GM23338 (cell line): ENCODE data around the gene RAD51AP2. TPM values are rescaled to one million over a fixed set of nuclear protein-coding genes. Genes with fewer than 3 reads are reported as not detected.
A peak's percentile ranks its signal among the peaks of the same experiment; 100 is the strongest.

Experiments used
- ATAC-seq: fragments of 200-7000 bp; cut with Tn5 transposase; 3 replicates; pipeline ENCODE4 v1.9.1; 2020
- DNase-seq: peaks from one replicate; pipeline ENCODE4 v3.0.0-alpha.2; 2015; ENCODE audit warnings: low spot score
- H2AFZ ChIP-seq: fragments of 200-600 bp; sonication (generic); 2 replicates; pipeline ENCODE4 v1.8.0; 2016; ENCODE audit warnings: antibody characterized with exemption, mild to moderate bottlenecking, moderate library complexity
- H3F3A ChIP-seq: fragments of 200-600 bp; sonication (generic); replicated peaks from 2 replicates; pipeline ENCODE4 v1.8.0; 2017; ENCODE audit warnings: antibody characterized with exemption, mixed run types, low read depth
- H3K27ac ChIP-seq: fragments of 200-600 bp; sonication (generic); 2 replicates; pipeline ENCODE4 v1.6.1; 2016; ENCODE audit warnings: low read depth
- H3K27me3 ChIP-seq: fragments of 200-600 bp; sonication (generic); 2 replicates; pipeline ENCODE4 v1.8.0; 2016; ENCODE audit warnings: mild to moderate bottlenecking, mixed run types, moderate library complexity; ENCODE audit not compliant: insufficient read depth
- H3K36me3 ChIP-seq: fragments of 200-600 bp; sonication (generic); 2 replicates; pipeline ENCODE4 v1.8.0; 2016; ENCODE audit warnings: mild to moderate bottlenecking; ENCODE audit not compliant: insufficient read depth
- H3K4me1 ChIP-seq: fragments of 200-600 bp; sonication (generic); 2 replicates; pipeline ENCODE4 v1.8.0; 2016; ENCODE audit warnings: mild to moderate bottlenecking, moderate library complexity; ENCODE audit not compliant: insufficient read depth
- H3K4me2 ChIP-seq: fragments of 200-600 bp; sonication (generic); 2 replicates; pipeline ENCODE4 v1.7.1; 2017; ENCODE audit warnings: mixed run types
- H3K4me3 ChIP-seq: fragments of 200-600 bp; sonication (generic); 2 replicates; pipeline ENCODE4 v1.6.1; 2016; ENCODE audit warnings: mixed run types
- H3K79me2 ChIP-seq: fragments of 200-600 bp; sonication (generic); replicated peaks from 2 replicates; pipeline ENCODE4 v1.8.0; 2017; ENCODE audit warnings: mild to moderate bottlenecking; ENCODE audit not compliant: insufficient read depth
- H3K9me2 ChIP-seq: fragments of 200-600 bp; sonication (generic); 2 replicates; pipeline ENCODE4 v1.8.0; 2017; ENCODE audit not compliant: insufficient read depth
- H4K20me1 ChIP-seq: fragments of 200-600 bp; sonication (generic); replicated peaks from 2 replicates; pipeline ENCODE4 v1.8.0; 2017; ENCODE audit warnings: mild to moderate bottlenecking; ENCODE audit not compliant: insufficient read depth
- H3K27ac Mint-ChIP-seq: 2 replicates; pipeline ENCODE4 v1.8.0; 2020; ENCODE audit warnings: inconsistent platforms, mild to moderate bottlenecking, moderate library complexity, mixed read lengths
- H3K27me3 Mint-ChIP-seq: 3 replicates; pipeline ENCODE4 v1.8.0; 2022; ENCODE audit warnings: low read depth, mild to moderate bottlenecking, moderate library complexity, mixed read lengths, inconsistent platforms; ENCODE audit not compliant: insufficient read depth, poor library complexity
- H3K36me3 Mint-ChIP-seq: 3 replicates; pipeline ENCODE4 v1.8.0; 2021; ENCODE audit warnings: low read depth, mild to moderate bottlenecking, inconsistent platforms, moderate library complexity, mixed read lengths
- H3K4me1 Mint-ChIP-seq: 3 replicates; pipeline ENCODE4 v1.8.0; 2020; ENCODE audit warnings: mild to moderate bottlenecking, inconsistent platforms, mixed read lengths
- H3K4me3 Mint-ChIP-seq: 3 replicates; pipeline ENCODE4 v1.8.0; 2021; ENCODE audit warnings: moderate library complexity, mild to moderate bottlenecking, inconsistent platforms, mixed read lengths
- H3K9me3 Mint-ChIP-seq: 3 replicates; pipeline ENCODE4 v1.8.0; 2020; ENCODE audit warnings: moderate library complexity, mild to moderate bottlenecking, inconsistent platforms, mixed read lengths
- CREB1 ChIP-seq: fragments of 250-450 bp; sonication (Bioruptor Pico); IDR thresholded peaks from 2 replicates; pipeline ENCODE4 v1.5.0; 2020; ENCODE audit warnings: low read depth, mild to moderate bottlenecking, moderate library complexity
- EZH2 ChIP-seq: fragments of 200-600 bp; sonication (generic); IDR thresholded peaks from one replicate; pipeline ENCODE4 v1.8.0; 2017; ENCODE audit warnings: antibody characterized with exemption, mild to moderate bottlenecking, low read depth; ENCODE audit not compliant: unreplicated experiment
- EZH2phosphoT487 ChIP-seq: fragments of 200-600 bp; sonication (generic); IDR thresholded peaks from one replicate; pipeline ENCODE4 v1.8.1; 2018; ENCODE audit warnings: antibody characterized with exemption; ENCODE audit not compliant: unreplicated experiment
- JUNB ChIP-seq: IDR thresholded peaks from one replicate; pipeline ENCODE4 v1.6.1; 2016; ENCODE audit warnings: antibody characterized with exemption; ENCODE audit not compliant: unreplicated experiment
- NANOG ChIP-seq: IDR thresholded peaks from 2 replicates; pipeline ENCODE4 v1.6.1; 2016; ENCODE audit warnings: antibody characterized with exemption, borderline replicate concordance
- POLR2AphosphoS5 ChIP-seq: IDR thresholded peaks from 2 replicates; pipeline ENCODE4 v1.6.1; 2016; ENCODE audit warnings: antibody characterized with exemption, low read depth
- STAT1 ChIP-seq: IDR thresholded peaks from one replicate; pipeline ENCODE4 v1.6.1; 2016; ENCODE audit warnings: antibody characterized with exemption; ENCODE audit not compliant: unreplicated experiment
- ZNF114 ChIP-seq: fragments of 250-450 bp; sonication (Bioruptor Pico); IDR thresholded peaks from 2 replicates; pipeline ENCODE4 v1.5.0; 2020; ENCODE audit warnings: mild to moderate bottlenecking, moderate library complexity
- ZNF331 ChIP-seq: fragments of 250-450 bp; sonication (Bioruptor Pico); IDR thresholded peaks from 2 replicates; pipeline ENCODE4 v1.5.0; 2020; ENCODE audit warnings: low read depth, mild to moderate bottlenecking, moderate library complexity
- ZNF462 ChIP-seq: fragments of 250-450 bp; sonication (Bioruptor Pico); IDR thresholded peaks from 2 replicates; pipeline ENCODE4 v1.5.0; 2020; ENCODE audit warnings: mild to moderate bottlenecking, moderate library complexity
- polyA plus RNA-seq: library from polyadenylated mRNA; unstranded; fragments of >200 nt; fragmentation: Nextera tagmentation; extraction: Ambion mirVana; gene quantifications from 2 replicates; pipeline ENCODE4 v1.2.1, GENCODE V29; 2016
- total RNA-seq: library from RNA; depleted of rRNA; stranded (reverse); fragments of >200 nt; shearing (Covaris generic); gene quantifications from 2 replicates; pipeline ENCODE4 v1.2.3, GENCODE V29; 2014

Gene RAD51AP2
- total and polyA plus RNA-seq, 2 experiments from 2014 or later: 0.16 to 0.38 TPM

- TF ChIP-seq EZH2 (no peak), ZNF462 (CRISPR knock-in tag) (no peak; the same call in 1 of the 2 replicates), ZNF114 (CRISPR knock-in tag) (no peak), CREB1 (CRISPR knock-in tag) (no peak), STAT1 (no peak), JUNB (no peak), NANOG (no peak), POLR2AphosphoS5 (peak; percentile 77), ZNF331 (CRISPR knock-in tag) (no peak)
These were observed 22.0 kb upstream of the RAD51AP2 start, which contains the start of gene VSNL1 (continued) for GRCh38 chr2:17540093-17540812.

- H3K4me1 ChIP-seq: peaks cover 25% of the 10 kb centered on the region
- H4K20me1 ChIP-seq: no peaks in the 10 kb centered on the region
- H3K4me3 Mint-ChIP-seq: peak overlapping the region; percentile 93
- H3K27me3 ChIP-seq: peaks cover 13% of the 10 kb centered on the region
- H3K4me2 ChIP-seq: peak overlapping the region; percentile 82
- H3F3A ChIP-seq: peaks cover 13% of the 10 kb centered on the region
- peak overlapping the region; percentile 97 for H3K27ac Mint-ChIP-seq
- H3K36me3 Mint-ChIP-seq: no peaks in the 10 kb centered on the region
- peaks cover 28% of the 10 kb centered on the region for H3K79me2 ChIP-seq
- H3K27ac ChIP-seq: peak overlapping the region; percentile 93
- ATAC-seq (peak; percentile 33), DNase-seq (peak; percentile 79)
- H3K27me3 Mint-ChIP-seq: peaks cover 16% of the 10 kb centered on the region
- TF ChIP-seq EZH2phosphoT487 (no peak), POLR2AphosphoS5 (no peak; the same call in 1 of the 2 replicates)
- no peaks in the 10 kb centered on the region; the same call in 2 of the 3 replicates for H3K9me3 Mint-ChIP-seq
- H3K4me3 ChIP-seq: peak overlapping the region; percentile 82
- H3K4me1 Mint-ChIP-seq: peaks cover 35% of the 10 kb centered on the region
- no peaks in the 10 kb centered on the region for H3K9me2 ChIP-seq
- H2AFZ ChIP-seq: no peak overlapping the region
- no peaks in the 10 kb centered on the region for H3K36me3 ChIP-seq
These were observed 21.4 kb upstream of the RAD51AP2 start for GRCh38 chr2:17539611-17540092.
